Measurements from ENCODE around the gene LHFPL6. TPM values are rescaled to one million over a fixed set of nuclear protein-coding genes. Genes with fewer than 3 reads are reported as not detected.

LHFPL6 gene
- total RNA-seq (2022): 8.9 and 9.8 TPM in 2 replicates
- Bru-seq, nascent RNA: percentile 58 among the genes with signal in this experiment
- BruChase-seq, experiment 1, labeled RNA remaining after a 6-hour chase: percentile 49 among the genes with signal in this experiment
- percentile 59 among the genes with signal in this experiment for BruChase-seq, experiment 2, labeled RNA remaining after a 2-hour chase
- long read RNA-seq, partial matches to known transcripts: 0 of 1 reads
- long read RNA-seq, other reads (novel, unspliced or antisense): 1 of 1 reads

DNA sequence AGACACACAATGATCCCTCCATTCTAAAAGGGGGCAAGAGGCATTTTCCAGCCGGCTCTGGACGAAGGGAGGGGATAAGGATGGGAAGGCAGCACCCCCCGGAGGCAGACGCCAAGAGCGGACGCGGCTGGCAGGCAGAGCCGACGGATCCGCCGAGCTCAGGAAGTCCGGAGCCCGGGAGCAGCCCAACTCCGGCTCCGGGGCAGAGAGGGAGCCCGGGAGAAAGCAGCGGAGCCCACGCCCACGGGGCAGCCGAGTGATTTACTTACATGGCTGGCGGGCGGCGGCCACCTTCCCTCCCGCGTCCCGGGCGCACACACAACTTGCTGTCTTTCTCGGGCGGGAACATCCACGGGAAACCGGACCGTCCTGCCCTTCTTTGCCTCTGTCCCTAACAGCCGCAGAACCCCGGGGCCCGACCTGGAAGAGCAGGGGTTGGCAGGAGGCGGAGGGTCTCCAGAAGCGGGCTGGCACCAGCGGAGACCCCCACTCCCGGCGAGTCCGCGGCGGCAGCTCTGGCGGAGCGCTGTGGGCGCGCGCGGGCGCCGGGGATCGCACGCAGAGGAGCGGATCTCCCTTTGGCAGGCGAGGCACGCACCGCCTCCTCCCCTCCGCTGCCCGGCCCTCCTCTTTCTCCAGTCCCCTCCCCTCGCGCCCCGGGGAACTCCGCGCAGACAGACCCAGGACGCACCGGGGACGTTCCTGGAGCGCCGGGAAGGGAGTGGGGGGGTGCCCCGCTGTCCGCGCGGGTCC is at the start of gene LHFPL6:
LHFPL6 (minus strand) TSS at position 580 of the 753 bp plus-strand sequence.
- POLR2A ChIA-PET: interaction anchor here (0.7 to 1.5 kb wide), 5 partner anchors 9 to 565 kb away, joined by 3 to 7 read pairs (median 4); partner anchors contain the start of genes NHLRC3 and PROSER1
- CTCF ChIA-PET: interaction anchor here (0.6 to 3.2 kb wide), 9 partner anchors 9 to 458 kb away, joined by 3 to 18 read pairs (median 3); no protein-coding TSS in a partner anchor
- BruUV-seq (replicated peaks): TSS peak; percentile 14
- Mint-ChIP-seq H3K27me3 (ENCODE audit: insufficient read depth, unreplicated experiment) (no peaks in the 10 kb centered on the region), H3K27ac (ENCODE audit: low read depth, unreplicated experiment) (peak within 1 kb of the TSS; percentile 90), H3K36me3 (ENCODE audit: insufficient read depth, unreplicated experiment) (no peaks in the 10 kb centered on the region), H3K9me3 (ENCODE audit: unreplicated experiment) (no peaks in the 10 kb centered on the region), H3K4me3 (ENCODE audit: unreplicated experiment) (peak within 1 kb of the TSS; percentile 85), H3K4me1 (ENCODE audit: insufficient read depth, unreplicated experiment) (peaks cover 15% of the 10 kb centered on the region)
- DNase-seq (ENCODE audit: unreplicated experiment): peak; percentile 74
- TF ChIP-seq, protein P1, sequence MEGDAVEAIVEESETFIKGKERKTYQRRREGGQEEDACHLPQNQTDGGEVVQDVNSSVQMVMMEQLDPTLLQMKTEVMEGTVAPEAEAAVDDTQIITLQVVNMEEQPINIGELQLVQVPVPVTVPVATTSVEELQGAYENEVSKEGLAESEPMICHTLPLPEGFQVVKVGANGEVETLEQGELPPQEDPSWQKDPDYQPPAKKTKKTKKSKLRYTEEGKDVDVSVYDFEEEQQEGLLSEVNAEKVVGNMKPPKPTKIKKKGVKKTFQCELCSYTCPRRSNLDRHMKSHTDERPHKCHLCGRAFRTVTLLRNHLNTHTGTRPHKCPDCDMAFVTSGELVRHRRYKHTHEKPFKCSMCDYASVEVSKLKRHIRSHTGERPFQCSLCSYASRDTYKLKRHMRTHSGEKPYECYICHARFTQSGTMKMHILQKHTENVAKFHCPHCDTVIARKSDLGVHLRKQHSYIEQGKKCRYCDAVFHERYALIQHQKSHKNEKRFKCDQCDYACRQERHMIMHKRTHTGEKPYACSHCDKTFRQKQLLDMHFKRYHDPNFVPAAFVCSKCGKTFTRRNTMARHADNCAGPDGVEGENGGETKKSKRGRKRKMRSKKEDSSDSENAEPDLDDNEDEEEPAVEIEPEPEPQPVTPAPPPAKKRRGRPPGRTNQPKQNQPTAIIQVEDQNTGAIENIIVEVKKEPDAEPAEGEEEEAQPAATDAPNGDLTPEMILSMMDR (IDR thresholded peaks at IDR 0.05; ENCODE audit: unreplicated experiment): peak; percentile 52
- intact Hi-C loops (cut with micrococcal nuclease): loop anchor here (1.0 to 5.0 kb wide), 3 partner anchors 100 to 328 kb away; no protein-coding TSS in a partner anchor

DNA sequence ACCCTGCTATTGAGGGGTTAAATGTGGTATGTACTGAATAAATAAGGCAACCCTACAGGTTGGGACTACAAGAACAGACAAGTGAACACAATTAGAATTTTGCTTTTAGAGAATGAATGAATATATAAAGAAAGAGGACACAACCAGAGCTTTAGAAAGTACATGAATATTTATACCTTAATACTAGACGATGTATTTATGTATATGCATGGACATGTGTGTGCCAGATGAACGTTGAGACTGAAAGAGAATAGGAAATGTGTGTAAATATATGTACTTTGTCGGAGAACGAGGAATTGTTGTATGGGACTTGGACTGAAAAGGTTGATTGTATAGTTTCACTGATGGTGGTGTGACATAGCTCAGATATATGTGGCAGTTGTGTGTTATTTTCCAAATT is 43.1 kb upstream of the LHFPL6 start:
- intact Hi-C loops (cut with micrococcal nuclease): no loop called here
- Mint-ChIP-seq H3K36me3 (ENCODE audit: insufficient read depth, unreplicated experiment) (no peaks in the 10 kb centered on the region), H3K27ac (ENCODE audit: low read depth, unreplicated experiment) (no peak overlapping the region), H3K4me1 (ENCODE audit: insufficient read depth, unreplicated experiment) (no peaks in the 10 kb centered on the region), H3K27me3 (ENCODE audit: insufficient read depth, unreplicated experiment) (peaks cover 14% of the 10 kb centered on the region), H3K4me3 (ENCODE audit: unreplicated experiment) (no peak overlapping the region), H3K9me3 (ENCODE audit: unreplicated experiment) (no peaks in the 10 kb centered on the region)
- TF ChIP-seq, protein P1 (IDR thresholded peaks at IDR 0.05; ENCODE audit: unreplicated experiment): no peak
- no peak for DNase-seq (ENCODE audit: unreplicated experiment)
- no TSS peak for BruUV-seq (replicated peaks)
- ChIA-PET POLR2A (no interaction called here), CTCF (interaction anchor here (0.6 to 3.1 kb wide), 3 partner anchors 9 to 33 kb away, joined by 3 to 10 read pairs (median 3); no protein-coding TSS in a partner anchor)

DNA sequence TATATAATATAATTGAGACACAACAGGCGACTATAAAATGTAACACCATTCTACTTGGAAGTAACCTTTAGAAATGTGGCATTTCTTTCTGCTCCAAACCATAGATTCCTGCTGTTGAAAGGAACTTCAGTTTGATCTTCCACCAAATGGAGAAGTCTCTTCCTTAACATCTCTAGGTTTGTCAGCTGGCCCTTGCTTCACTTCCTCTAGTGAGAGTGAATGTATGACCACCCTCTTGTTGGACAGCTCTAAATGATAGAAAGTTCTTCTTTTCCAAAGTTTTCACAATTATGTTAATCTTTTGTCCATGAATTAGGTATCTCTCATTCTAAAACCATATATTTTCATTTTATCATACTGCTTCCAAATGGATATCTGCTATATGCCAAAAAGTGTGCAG is 38.7 kb upstream of the LHFPL6 start:
- Mint-ChIP-seq H3K4me1 (ENCODE audit: insufficient read depth, unreplicated experiment) (no peaks in the 10 kb centered on the region), H3K27ac (ENCODE audit: low read depth, unreplicated experiment) (no peak overlapping the region), H3K27me3 (ENCODE audit: insufficient read depth, unreplicated experiment) (peaks cover 50% of the 10 kb centered on the region), H3K9me3 (ENCODE audit: unreplicated experiment) (no peaks in the 10 kb centered on the region), H3K36me3 (ENCODE audit: insufficient read depth, unreplicated experiment) (no peaks in the 10 kb centered on the region), H3K4me3 (ENCODE audit: unreplicated experiment) (no peak overlapping the region)
- TF ChIP-seq, protein P1 (IDR thresholded peaks at IDR 0.05; ENCODE audit: unreplicated experiment): no peak
- BruUV-seq (replicated peaks): no TSS peak
- DNase-seq (ENCODE audit: unreplicated experiment): no peak
- ChIA-PET CTCF (no interaction called here), POLR2A (no interaction called here)
- intact Hi-C loops (cut with micrococcal nuclease): no loop called here

DNA sequence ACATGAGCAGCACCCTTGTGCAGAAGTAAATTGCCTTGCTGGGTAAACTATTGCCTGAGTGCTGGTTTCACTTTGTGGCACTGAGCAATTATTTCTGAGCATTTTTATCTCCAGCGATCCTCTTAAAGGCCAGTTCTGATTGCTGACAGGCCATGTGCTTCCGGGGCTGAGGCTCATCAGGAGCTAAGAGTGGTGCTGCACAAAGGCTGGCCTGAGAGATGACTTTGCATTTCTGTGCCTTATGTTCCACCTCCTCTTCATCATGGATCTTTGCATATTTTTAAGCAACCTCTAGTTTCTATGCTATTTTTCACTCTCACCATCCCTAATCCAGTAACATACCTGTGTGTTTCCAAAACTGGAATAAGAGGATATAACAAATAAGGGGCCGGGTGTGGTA is 34.9 kb upstream of the LHFPL6 start:
- H3K4me1 Mint-ChIP-seq (ENCODE audit: insufficient read depth, unreplicated experiment): no peaks in the 10 kb centered on the region
- TF ChIP-seq, protein P1 (IDR thresholded peaks at IDR 0.05; ENCODE audit: unreplicated experiment): no peak
- no peak overlapping the region for H3K4me3 Mint-ChIP-seq (ENCODE audit: unreplicated experiment)
- H3K27me3 Mint-ChIP-seq (ENCODE audit: insufficient read depth, unreplicated experiment): peaks cover 69% of the 10 kb centered on the region
- H3K9me3 Mint-ChIP-seq (ENCODE audit: unreplicated experiment): no peaks in the 10 kb centered on the region
- ChIA-PET CTCF (interaction anchor here (0.6 kb wide), 1 partner anchor 28 kb away, joined by 3 read pairs; no protein-coding TSS in a partner anchor), POLR2A (no interaction called here)
- BruUV-seq (replicated peaks): no TSS peak
- intact Hi-C loops (cut with micrococcal nuclease): no loop called here
- DNase-seq (ENCODE audit: unreplicated experiment): no peak
- no peak overlapping the region for H3K27ac Mint-ChIP-seq (ENCODE audit: low read depth, unreplicated experiment)
- no peaks in the 10 kb centered on the region for H3K36me3 Mint-ChIP-seq (ENCODE audit: insufficient read depth, unreplicated experiment)

Measured in MCF 10A (cell line).